Measurements from ENCODE around the gene PPP4R3A.
"Not testable (repeated sequence)": the region's sequence is repeated elsewhere in the genome, so short reads cannot be mapped to it uniquely, and the experiment has no call there.

GRCh38 chr14:91425531-91425944 is 84.6 kb downstream of the PPP4R3A start:
- TF ChIP-seq, protein P1, sequence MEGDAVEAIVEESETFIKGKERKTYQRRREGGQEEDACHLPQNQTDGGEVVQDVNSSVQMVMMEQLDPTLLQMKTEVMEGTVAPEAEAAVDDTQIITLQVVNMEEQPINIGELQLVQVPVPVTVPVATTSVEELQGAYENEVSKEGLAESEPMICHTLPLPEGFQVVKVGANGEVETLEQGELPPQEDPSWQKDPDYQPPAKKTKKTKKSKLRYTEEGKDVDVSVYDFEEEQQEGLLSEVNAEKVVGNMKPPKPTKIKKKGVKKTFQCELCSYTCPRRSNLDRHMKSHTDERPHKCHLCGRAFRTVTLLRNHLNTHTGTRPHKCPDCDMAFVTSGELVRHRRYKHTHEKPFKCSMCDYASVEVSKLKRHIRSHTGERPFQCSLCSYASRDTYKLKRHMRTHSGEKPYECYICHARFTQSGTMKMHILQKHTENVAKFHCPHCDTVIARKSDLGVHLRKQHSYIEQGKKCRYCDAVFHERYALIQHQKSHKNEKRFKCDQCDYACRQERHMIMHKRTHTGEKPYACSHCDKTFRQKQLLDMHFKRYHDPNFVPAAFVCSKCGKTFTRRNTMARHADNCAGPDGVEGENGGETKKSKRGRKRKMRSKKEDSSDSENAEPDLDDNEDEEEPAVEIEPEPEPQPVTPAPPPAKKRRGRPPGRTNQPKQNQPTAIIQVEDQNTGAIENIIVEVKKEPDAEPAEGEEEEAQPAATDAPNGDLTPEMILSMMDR (conservative IDR thresholded peaks at IDR 0.05; ENCODE audit: low read length), result not testable (repeated sequence)
- not testable (repeated sequence) for TF ChIP-seq EZH2phosphoT487 (IDR thresholded peaks at IDR 0.05; ENCODE audit: borderline replicate concordance, low read depth, low read length)

All from OCI-LY7 (cell line).